ENCODE results near the gene PEF1. TPM values are rescaled to one million over a fixed set of nuclear protein-coding genes. Genes with fewer than 3 reads are reported as not detected.

The PEF1 gene, protein sequence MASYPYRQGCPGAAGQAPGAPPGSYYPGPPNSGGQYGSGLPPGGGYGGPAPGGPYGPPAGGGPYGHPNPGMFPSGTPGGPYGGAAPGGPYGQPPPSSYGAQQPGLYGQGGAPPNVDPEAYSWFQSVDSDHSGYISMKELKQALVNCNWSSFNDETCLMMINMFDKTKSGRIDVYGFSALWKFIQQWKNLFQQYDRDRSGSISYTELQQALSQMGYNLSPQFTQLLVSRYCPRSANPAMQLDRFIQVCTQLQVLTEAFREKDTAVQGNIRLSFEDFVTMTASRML
- total RNA-seq = 100 to 1,000 TPM in 3 of 4 donors, 10 to 100 TPM in 1; 97.9 to 117 (median 103) TPM

DNA sequence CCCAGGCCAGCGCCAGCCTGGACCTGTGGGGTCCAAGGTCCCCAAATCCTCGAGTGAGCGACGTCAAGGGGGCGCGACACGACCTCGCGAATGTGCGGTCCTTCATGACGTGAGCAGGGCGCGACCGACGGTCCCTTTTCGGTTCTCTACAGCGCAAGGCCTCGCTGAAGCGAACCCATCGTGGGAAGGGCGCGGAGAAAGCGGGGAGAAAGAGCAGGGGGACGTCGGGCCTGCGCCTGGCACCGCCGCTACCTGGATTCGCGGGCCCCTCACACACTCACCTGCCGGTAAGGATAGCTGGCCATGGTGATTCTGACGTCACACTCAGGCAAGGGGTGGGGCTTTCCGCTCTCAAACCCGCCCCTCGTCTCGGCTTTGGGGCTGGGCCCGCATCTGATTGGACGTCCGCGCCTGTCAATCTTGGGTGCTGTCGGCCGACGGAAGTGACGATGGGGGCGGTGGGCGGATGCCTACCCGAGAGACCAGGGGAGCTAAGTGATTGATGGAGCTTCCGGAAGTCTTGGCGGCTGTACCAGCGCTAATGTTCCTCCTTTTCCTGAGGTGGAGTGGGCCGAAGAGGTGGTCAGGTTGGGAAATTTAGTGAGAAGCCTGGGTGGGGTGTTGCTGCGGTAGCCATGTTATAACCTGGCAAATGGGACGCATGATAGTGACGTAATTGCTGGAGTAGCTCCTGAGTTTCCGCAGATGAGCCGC, at the start of gene PEF1:
PEF1 (minus strand) TSS at position 317 of the 714 bp plus-strand sequence; CDS start at position 305, 12 bp downstream.
- TF ChIP-seq POLR2A (IDR thresholded peaks at IDR 0.05) = peak in 1 of 2 donors; percentile 77
- TF ChIP-seq, protein P1, sequence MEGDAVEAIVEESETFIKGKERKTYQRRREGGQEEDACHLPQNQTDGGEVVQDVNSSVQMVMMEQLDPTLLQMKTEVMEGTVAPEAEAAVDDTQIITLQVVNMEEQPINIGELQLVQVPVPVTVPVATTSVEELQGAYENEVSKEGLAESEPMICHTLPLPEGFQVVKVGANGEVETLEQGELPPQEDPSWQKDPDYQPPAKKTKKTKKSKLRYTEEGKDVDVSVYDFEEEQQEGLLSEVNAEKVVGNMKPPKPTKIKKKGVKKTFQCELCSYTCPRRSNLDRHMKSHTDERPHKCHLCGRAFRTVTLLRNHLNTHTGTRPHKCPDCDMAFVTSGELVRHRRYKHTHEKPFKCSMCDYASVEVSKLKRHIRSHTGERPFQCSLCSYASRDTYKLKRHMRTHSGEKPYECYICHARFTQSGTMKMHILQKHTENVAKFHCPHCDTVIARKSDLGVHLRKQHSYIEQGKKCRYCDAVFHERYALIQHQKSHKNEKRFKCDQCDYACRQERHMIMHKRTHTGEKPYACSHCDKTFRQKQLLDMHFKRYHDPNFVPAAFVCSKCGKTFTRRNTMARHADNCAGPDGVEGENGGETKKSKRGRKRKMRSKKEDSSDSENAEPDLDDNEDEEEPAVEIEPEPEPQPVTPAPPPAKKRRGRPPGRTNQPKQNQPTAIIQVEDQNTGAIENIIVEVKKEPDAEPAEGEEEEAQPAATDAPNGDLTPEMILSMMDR (IDR thresholded peaks at IDR 0.05) = no peak
- TF ChIP-seq POLR2AphosphoS5 (IDR thresholded peaks at IDR 0.05) = peak; percentile 68 to 82 (median 80)
- TF ChIP-seq EP300 (IDR thresholded peaks at IDR 0.05) = no peak
- H3K4me1 ChIP-seq = peaks cover 72% of the 10 kb centered on the region
- no peaks in the 10 kb centered on the region for H3K27me3 ChIP-seq
- peak; percentile 99 for DNase-seq (ENCODE audit: low spot score in 2 of 2)
- no peaks in the 10 kb centered on the region for H3K36me3 ChIP-seq
- H3K4me3 ChIP-seq = peak within 1 kb of the TSS; percentile 89
- WGBS = 0% methylated on average over 2 of the region's 56 CpGs
- H3K9me3 ChIP-seq = no peaks in the 10 kb centered on the region
- H3K27ac ChIP-seq = peak within 1 kb of the TSS; percentile 99

DNA sequence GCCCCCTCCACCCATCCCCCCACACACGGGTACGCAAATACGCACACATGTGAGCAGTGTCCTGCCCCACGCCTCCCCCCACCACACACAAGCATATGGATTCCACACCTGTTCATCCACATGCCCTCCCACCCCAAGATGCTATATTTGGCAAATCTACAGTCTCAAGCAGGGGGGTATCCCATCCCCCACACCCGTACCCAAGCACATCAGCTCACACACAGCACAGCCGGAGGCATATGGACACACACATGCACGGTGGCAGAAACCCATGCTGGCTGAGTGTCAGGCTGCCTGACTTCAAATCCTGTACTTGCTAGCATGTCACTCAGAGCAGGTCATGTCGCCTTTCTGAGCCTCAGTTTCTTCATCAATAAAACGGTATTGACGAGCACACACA, 48.6 kb upstream of the PEF1 start:
- no peak for DNase-seq (ENCODE audit: low spot score in 2 of 2)
- no peaks in the 10 kb centered on the region for H3K27me3 ChIP-seq
- no peak overlapping the region for H3K27ac ChIP-seq
- H3K4me1 ChIP-seq = peaks cover 7% of the 10 kb centered on the region
- H3K9me3 ChIP-seq = no peaks in the 10 kb centered on the region
- H3K36me3 ChIP-seq = peaks cover 79% of the 10 kb centered on the region
- TF ChIP-seq POLR2AphosphoS5 (IDR thresholded peaks at IDR 0.05) = no peak
- TF ChIP-seq POLR2A (IDR thresholded peaks at IDR 0.05) = no peak
- no peak for TF ChIP-seq EP300 (IDR thresholded peaks at IDR 0.05)
- TF ChIP-seq, protein P1 (IDR thresholded peaks at IDR 0.05) = no peak
- H3K4me3 ChIP-seq = no peak overlapping the region
- WGBS = 73% methylated on average over 6 of the region's 10 CpGs

DNA sequence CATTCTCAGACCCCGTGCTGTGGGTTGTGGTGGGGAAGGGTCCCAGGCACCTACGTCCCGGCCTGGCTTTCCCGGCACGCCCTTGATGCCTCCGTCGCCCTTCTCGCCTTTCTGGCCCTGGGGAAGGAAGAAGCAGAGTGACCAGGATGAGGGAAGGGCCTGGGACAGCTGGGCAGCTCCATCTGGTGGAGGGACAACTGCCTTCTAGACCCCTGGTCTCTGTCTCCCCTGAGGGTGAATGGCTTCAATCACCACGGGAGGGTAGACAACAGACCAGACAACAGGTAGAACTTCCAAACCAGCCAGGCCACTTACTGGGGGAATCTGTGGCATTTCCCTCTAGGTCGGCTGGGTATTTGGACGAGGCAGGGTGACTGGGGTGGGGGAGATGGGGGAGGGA, 47.3 kb upstream of the PEF1 start:
- 80% methylated on average over 9 of the region's 11 CpGs for WGBS

DNA sequence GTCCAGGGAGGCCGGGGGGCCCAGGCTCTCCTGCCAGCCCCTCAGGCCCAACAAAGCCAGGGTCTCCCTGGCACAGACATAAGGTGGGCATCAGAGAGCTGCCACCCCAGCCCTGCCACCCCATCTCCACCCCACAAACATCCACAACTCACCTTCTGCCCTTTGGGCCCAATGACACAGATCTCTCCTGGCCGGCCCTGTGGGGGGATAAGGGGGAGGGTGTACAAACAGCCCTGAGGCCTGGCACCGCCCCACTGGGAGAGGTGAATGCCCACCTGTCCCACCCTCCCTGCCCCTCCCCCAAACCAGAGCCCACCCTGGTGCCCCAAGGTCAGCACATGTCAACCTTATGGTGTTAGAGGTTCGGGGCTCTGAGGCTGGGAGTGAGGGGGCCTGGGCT, 46.8 kb upstream of the PEF1 start:
- TF ChIP-seq, protein P1 (IDR thresholded peaks at IDR 0.05) = no peak
- TF ChIP-seq EP300 (IDR thresholded peaks at IDR 0.05) (no peak), POLR2A (IDR thresholded peaks at IDR 0.05) (no peak), POLR2AphosphoS5 (IDR thresholded peaks at IDR 0.05) (no peak)
- H3K9me3 ChIP-seq = no peaks in the 10 kb centered on the region
- 90% methylated on average over 2 of the region's 4 CpGs for WGBS

More for the DNA sequence above, 47.3 kb upstream of the PEF1 start:
- H3K27me3 ChIP-seq = no peaks in the 10 kb centered on the region
- peaks cover 7% of the 10 kb centered on the region for H3K4me1 ChIP-seq
- H3K36me3 ChIP-seq = peaks cover 72% of the 10 kb centered on the region
- TF ChIP-seq EP300 (IDR thresholded peaks at IDR 0.05) = no peak
- TF ChIP-seq POLR2A (IDR thresholded peaks at IDR 0.05) = no peak
- no peak for TF ChIP-seq POLR2AphosphoS5 (IDR thresholded peaks at IDR 0.05)
- TF ChIP-seq, protein P1 (IDR thresholded peaks at IDR 0.05) = no peak
- no peak overlapping the region for H3K27ac ChIP-seq
- DNase-seq (ENCODE audit: low spot score in 2 of 2) = no peak
- no peak overlapping the region for H3K4me3 ChIP-seq
- H3K9me3 ChIP-seq = no peaks in the 10 kb centered on the region

DNA sequence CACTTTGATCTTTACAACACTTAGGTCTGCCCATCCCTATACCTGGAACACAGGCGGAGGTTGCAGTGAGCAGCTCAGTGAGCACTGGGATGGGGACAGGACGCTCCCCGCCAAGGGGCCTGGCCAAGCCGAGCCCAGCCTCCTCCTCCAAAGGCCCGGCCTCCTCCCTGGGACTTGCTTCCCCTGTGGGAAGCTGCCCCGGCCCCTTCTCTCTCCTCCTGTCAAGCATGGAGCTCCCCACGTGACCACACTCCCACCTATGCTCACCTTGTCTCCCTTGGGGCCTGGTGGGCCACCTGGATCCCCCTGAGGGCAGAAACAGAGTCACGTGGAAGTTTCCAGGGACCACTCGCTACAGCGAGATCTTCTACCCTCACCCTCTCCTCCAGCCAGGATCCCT, 46.2 kb upstream of the PEF1 start:
- no peaks in the 10 kb centered on the region for H3K9me3 ChIP-seq
- TF ChIP-seq, protein P1 (IDR thresholded peaks at IDR 0.05) = no peak
- TF ChIP-seq POLR2A (IDR thresholded peaks at IDR 0.05) (no peak), EP300 (IDR thresholded peaks at IDR 0.05) (no peak)
- DNase-seq (ENCODE audit: low spot score in 2 of 2) = no peak
- peaks cover 72% of the 10 kb centered on the region for H3K36me3 ChIP-seq
- no peaks in the 10 kb centered on the region for H3K27me3 ChIP-seq
- H3K4me3 ChIP-seq = no peak overlapping the region
- 93% methylated on average over 7 of the region's 10 CpGs for WGBS
- H3K27ac ChIP-seq = no peak overlapping the region
- H3K4me1 ChIP-seq = no peaks in the 10 kb centered on the region

More for the DNA sequence above, 46.8 kb upstream of the PEF1 start:
- no peak for DNase-seq (ENCODE audit: low spot score in 2 of 2)
- peaks cover 4% of the 10 kb centered on the region for H3K4me1 ChIP-seq
- no peak overlapping the region for H3K4me3 ChIP-seq
- H3K27ac ChIP-seq = no peak overlapping the region
- H3K27me3 ChIP-seq = no peaks in the 10 kb centered on the region
- peaks cover 68% of the 10 kb centered on the region for H3K36me3 ChIP-seq

Measured in suprapubic skin (tissue), 4 donors.